Thyroid gland (tissue), 4 donors: ENCODE data around the gene ANKRD52.

ENCODE experiments used
- POLR2A ChIP-seq, 2 donors: fragments of 450-650 bp; IDR thresholded peaks; one replicate each; pipeline ENCODE4 v1.6.1; 2017; ENCODE audit warnings: antibody characterized with exemption in 2 of 2, mild to moderate bottlenecking in 2 of 2, moderate library complexity in 1 of 2
- TF ChIP-seq, protein P1 (sequence below), 6 experiments: fragments of 200-600 bp in 3 of 6; fragments of 450-650 bp in 3 of 6; sonication (generic) in 3 of 6; IDR thresholded peaks; one replicate each; pipeline ENCODE4 v1.5.1; 2016 to 2019; ENCODE audit warnings: antibody characterized with exemption in 6 of 6, mild to moderate bottlenecking in 2 of 6, inconsistent platforms in 1 of 6, moderate library complexity in 1 of 6

- TF ChIP-seq, protein P1, sequence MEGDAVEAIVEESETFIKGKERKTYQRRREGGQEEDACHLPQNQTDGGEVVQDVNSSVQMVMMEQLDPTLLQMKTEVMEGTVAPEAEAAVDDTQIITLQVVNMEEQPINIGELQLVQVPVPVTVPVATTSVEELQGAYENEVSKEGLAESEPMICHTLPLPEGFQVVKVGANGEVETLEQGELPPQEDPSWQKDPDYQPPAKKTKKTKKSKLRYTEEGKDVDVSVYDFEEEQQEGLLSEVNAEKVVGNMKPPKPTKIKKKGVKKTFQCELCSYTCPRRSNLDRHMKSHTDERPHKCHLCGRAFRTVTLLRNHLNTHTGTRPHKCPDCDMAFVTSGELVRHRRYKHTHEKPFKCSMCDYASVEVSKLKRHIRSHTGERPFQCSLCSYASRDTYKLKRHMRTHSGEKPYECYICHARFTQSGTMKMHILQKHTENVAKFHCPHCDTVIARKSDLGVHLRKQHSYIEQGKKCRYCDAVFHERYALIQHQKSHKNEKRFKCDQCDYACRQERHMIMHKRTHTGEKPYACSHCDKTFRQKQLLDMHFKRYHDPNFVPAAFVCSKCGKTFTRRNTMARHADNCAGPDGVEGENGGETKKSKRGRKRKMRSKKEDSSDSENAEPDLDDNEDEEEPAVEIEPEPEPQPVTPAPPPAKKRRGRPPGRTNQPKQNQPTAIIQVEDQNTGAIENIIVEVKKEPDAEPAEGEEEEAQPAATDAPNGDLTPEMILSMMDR (IDR thresholded peaks at IDR 0.05) = no peak
- no peak for TF ChIP-seq POLR2A (IDR thresholded peaks at IDR 0.05)
Measured at GRCh38 chr12:56257071-56257470, 1.1 kb downstream of the ANKRD52 start.
